ENCODE data around the gene KCNN4. TPM values are rescaled to one million over a fixed set of nuclear protein-coding genes. Genes with fewer than 3 reads are reported as not detected.
"Not testable (repeated sequence)": the region's sequence is repeated elsewhere in the genome, so short reads cannot be mapped to it uniquely, and the experiment has no call there.

The KCNN4 gene
- total and polyA plus RNA-seq, 4 donors, result 0.14 to 30.3 (median 0.51) TPM

DNA sequence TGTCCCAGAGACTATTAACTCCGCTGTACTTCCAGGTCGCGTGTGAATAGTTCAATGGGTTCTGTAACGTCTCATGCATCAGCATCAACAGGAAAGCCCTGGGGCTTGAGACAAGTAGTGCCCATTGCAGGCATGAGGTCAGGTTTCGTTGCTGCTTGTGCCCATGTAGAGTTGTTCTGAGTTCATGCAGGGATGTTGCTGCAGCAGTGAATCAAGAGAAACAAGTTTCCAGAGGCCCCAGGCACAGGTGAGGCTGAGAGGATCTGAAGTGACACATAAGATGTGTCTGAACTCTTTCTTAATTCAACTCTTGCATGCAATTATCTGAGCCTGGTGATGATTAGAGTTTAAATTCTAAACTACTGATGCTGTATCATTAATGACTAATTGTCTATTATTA lies 37.7 kb upstream of the KCNN4 start:
- Histone ChIP-seq H3K4me1 (ENCODE audit: control insufficient read depth in 4 of 4, insufficient read depth in 4 of 4, low read length in 3 of 4) (peaks cover 0 to 3% (median 0%) of the 10 kb centered on the region in 4 donors), H3K9me3 (ENCODE audit: control insufficient read depth in 4 of 4, low read length in 3 of 4) (peaks cover 6 to 23% (median 18%) of the 10 kb centered on the region in 4 donors), H3K9ac (ENCODE audit: low read depth in 1 of 2, low read length in 2 of 2) (no peak overlapping the region), H3K27ac (ENCODE audit: low read depth in 1 of 2, low read length in 2 of 2) (no peak overlapping the region), H3K36me3 (ENCODE audit: control insufficient read depth in 4 of 4, insufficient read depth in 3 of 4, low read depth in 1 of 4, low read length in 3 of 4) (no peaks in the 10 kb centered on the region), H3K27me3 (ENCODE audit: control insufficient read depth in 4 of 4, insufficient read depth in 4 of 4, low read length in 3 of 4) (no peaks in the 10 kb centered on the region), H3K4me3 (ENCODE audit: low read depth in 1 of 3, low read length in 3 of 3) (no peak overlapping the region)
- 77% methylated on average over 5 of the region's 5 CpGs for WGBS
- no peak for DNase-seq (ENCODE audit: low spot score)
- TF ChIP-seq HNF4G (IDR thresholded peaks at IDR 0.05), result no peak
- TF ChIP-seq, protein P1, sequence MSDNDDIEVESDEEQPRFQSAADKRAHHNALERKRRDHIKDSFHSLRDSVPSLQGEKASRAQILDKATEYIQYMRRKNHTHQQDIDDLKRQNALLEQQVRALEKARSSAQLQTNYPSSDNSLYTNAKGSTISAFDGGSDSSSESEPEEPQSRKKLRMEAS (IDR thresholded peaks at IDR 0.05), result no peak
- TF ChIP-seq NR2F2 (IDR thresholded peaks at IDR 0.05), result no peak
- TF ChIP-seq, protein P2, sequence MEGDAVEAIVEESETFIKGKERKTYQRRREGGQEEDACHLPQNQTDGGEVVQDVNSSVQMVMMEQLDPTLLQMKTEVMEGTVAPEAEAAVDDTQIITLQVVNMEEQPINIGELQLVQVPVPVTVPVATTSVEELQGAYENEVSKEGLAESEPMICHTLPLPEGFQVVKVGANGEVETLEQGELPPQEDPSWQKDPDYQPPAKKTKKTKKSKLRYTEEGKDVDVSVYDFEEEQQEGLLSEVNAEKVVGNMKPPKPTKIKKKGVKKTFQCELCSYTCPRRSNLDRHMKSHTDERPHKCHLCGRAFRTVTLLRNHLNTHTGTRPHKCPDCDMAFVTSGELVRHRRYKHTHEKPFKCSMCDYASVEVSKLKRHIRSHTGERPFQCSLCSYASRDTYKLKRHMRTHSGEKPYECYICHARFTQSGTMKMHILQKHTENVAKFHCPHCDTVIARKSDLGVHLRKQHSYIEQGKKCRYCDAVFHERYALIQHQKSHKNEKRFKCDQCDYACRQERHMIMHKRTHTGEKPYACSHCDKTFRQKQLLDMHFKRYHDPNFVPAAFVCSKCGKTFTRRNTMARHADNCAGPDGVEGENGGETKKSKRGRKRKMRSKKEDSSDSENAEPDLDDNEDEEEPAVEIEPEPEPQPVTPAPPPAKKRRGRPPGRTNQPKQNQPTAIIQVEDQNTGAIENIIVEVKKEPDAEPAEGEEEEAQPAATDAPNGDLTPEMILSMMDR (IDR thresholded peaks at IDR 0.05; ENCODE audit: low read depth, low read length, missing input control), result no peak
- TF ChIP-seq, protein P3, sequence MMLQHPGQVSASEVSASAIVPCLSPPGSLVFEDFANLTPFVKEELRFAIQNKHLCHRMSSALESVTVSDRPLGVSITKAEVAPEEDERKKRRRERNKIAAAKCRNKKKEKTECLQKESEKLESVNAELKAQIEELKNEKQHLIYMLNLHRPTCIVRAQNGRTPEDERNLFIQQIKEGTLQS (IDR thresholded peaks at IDR 0.05), result no peak
- no peak for TF ChIP-seq YY1 (IDR thresholded peaks at IDR 0.05)
- TF ChIP-seq SP1 (IDR thresholded peaks at IDR 0.05), result no peak
- no peak for TF ChIP-seq JUND (IDR thresholded peaks at IDR 0.05)
- no peak for TF ChIP-seq EGR1 (IDR thresholded peaks at IDR 0.05; ENCODE audit: low read depth in 2 of 2)
- TF ChIP-seq, protein P4, sequence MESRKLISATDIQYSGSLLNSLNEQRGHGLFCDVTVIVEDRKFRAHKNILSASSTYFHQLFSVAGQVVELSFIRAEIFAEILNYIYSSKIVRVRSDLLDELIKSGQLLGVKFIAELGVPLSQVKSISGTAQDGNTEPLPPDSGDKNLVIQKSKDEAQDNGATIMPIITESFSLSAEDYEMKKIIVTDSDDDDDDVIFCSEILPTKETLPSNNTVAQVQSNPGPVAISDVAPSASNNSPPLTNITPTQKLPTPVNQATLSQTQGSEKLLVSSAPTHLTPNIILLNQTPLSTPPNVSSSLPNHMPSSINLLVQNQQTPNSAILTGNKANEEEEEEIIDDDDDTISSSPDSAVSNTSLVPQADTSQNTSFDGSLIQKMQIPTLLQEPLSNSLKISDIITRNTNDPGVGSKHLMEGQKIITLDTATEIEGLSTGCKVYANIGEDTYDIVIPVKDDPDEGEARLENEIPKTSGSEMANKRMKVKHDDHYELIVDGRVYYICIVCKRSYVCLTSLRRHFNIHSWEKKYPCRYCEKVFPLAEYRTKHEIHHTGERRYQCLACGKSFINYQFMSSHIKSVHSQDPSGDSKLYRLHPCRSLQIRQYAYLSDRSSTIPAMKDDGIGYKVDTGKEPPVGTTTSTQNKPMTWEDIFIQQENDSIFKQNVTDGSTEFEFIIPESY (IDR thresholded peaks at IDR 0.05), result no peak
- TF ChIP-seq RXRA (IDR thresholded peaks at IDR 0.05), result no peak
- no peak for TF ChIP-seq RAD21 (IDR thresholded peaks at IDR 0.05)
- no peak for TF ChIP-seq HNF4A (conservative IDR thresholded peaks at IDR 0.05)
- TF ChIP-seq FOXA2 (IDR thresholded peaks at IDR 0.05), result no peak
- TF ChIP-seq TAF1 (conservative IDR thresholded peaks at IDR 0.05), result no peak
- no peak for TF ChIP-seq GABPA (IDR thresholded peaks at IDR 0.05 in 1 of 2, conservative IDR thresholded peaks at IDR 0.05 in 1 of 2)

DNA sequence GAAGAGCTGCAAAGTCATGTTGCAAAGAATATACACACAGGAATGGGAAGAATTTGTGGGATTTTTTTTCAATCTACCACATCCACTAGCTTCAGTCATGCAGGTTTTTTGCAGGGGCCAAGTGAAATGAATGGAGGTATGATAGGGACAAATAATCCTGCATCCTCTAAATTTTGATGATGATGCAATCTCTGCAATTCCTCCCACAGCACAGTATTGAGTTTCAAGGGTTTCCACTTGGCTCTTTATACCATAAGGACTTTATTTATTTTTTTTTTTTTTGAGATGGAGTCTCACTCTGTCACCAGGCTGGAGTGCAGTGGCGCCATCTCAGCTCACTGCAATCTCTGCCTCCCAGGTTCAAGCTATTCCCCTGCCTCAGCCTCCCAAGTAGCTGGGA lies 36.7 kb upstream of the KCNN4 start:
- WGBS, result 70% methylated on average over 1 of the region's 1 CpG
- H3K36me3 ChIP-seq (ENCODE audit: control insufficient read depth in 4 of 4, insufficient read depth in 3 of 4, low read depth in 1 of 4, low read length in 3 of 4); H3K27ac ChIP-seq (ENCODE audit: low read depth in 1 of 2, low read length in 2 of 2); H3K4me3 ChIP-seq (ENCODE audit: low read depth in 1 of 3, low read length in 3 of 3); DNase-seq (ENCODE audit: low spot score); H3K4me1 ChIP-seq (ENCODE audit: control insufficient read depth in 4 of 4, insufficient read depth in 4 of 4, low read length in 3 of 4); H3K9ac ChIP-seq (ENCODE audit: low read depth in 1 of 2, low read length in 2 of 2); H3K27me3 ChIP-seq (ENCODE audit: control insufficient read depth in 4 of 4, insufficient read depth in 4 of 4, low read length in 3 of 4): not testable (repeated sequence)
- peaks cover 6 to 23% (median 19%) of the 10 kb centered on the region in 4 donors for H3K9me3 ChIP-seq (ENCODE audit: control insufficient read depth in 4 of 4, low read length in 3 of 4)

All from liver (tissue), 9 donors.